ENCODE results near the gene SLC47A2. TPM values are rescaled to one million over a fixed set of nuclear protein-coding genes. Genes with fewer than 3 reads are reported as not detected.
A peak's percentile ranks its signal among the peaks of the same experiment; 100 is the strongest.

SLC47A2 gene
- total RNA-seq, 1 donor from 2014 or later: not detected

DNA sequence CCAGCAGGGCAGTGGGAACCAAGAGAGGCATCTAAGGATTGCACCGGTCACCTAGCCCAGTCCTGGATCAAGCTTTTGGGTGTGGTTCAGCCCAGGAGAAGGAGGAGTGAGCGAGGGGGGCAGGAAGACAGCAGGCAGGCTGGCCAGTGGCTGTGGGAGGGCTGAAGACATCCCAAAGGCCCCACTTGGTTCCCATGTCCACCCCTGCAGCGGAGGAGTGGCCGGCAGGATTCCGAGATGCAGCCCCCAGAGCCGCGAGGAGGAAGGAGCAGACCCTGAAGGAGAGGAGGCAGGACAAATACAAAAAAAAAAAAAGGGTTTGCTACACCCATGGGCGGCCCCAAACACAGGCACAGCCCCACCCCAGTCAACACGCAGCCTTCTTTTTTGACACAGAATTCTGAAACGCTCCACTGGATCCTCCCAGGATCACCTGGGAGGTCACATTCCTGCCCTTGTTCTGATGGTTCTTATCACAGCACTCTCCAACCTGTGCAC, 1.1 kb upstream of the SLC47A2 start:
- intact Hi-C loops (cut with DNase I): no loop called here
- H3K4me3 ChIP-seq: no peak overlapping the region
- H3K4me1 ChIP-seq: no peaks in the 10 kb centered on the region
- H3K36me3 ChIP-seq: no peaks in the 10 kb centered on the region
- no peaks in the 10 kb centered on the region for H3K27me3 ChIP-seq
- TF ChIP-seq, protein P1, sequence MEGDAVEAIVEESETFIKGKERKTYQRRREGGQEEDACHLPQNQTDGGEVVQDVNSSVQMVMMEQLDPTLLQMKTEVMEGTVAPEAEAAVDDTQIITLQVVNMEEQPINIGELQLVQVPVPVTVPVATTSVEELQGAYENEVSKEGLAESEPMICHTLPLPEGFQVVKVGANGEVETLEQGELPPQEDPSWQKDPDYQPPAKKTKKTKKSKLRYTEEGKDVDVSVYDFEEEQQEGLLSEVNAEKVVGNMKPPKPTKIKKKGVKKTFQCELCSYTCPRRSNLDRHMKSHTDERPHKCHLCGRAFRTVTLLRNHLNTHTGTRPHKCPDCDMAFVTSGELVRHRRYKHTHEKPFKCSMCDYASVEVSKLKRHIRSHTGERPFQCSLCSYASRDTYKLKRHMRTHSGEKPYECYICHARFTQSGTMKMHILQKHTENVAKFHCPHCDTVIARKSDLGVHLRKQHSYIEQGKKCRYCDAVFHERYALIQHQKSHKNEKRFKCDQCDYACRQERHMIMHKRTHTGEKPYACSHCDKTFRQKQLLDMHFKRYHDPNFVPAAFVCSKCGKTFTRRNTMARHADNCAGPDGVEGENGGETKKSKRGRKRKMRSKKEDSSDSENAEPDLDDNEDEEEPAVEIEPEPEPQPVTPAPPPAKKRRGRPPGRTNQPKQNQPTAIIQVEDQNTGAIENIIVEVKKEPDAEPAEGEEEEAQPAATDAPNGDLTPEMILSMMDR (IDR thresholded peaks at IDR 0.05): no peak
- no peak for DNase-seq (ENCODE audit: low spot score in 2 of 2)
- no peak overlapping the region for H3K27ac ChIP-seq
- no peaks in the 10 kb centered on the region for H3K9me3 ChIP-seq

DNA sequence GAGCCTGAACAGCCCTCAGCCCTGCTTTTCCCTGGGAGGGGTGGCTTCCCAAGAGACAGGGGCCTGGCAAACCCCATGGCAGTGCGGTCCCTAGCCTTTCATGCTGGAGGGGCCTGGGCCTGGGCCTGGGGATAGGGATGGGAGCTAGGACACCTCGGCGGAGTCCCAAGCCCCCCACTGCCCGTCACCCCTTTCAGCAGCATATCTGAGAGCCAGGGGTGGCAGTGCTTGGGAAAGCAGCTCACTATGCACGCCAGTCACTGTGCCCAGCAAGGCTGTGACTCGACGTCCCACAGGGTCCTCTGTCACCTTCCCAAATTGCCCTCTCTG, 612 bp upstream of the SLC47A2 start:
- TF ChIP-seq, protein P1 (IDR thresholded peaks at IDR 0.05): no peak
- Histone ChIP-seq H3K27me3 (no peaks in the 10 kb centered on the region), H3K9me3 (no peaks in the 10 kb centered on the region), H3K36me3 (no peaks in the 10 kb centered on the region), H3K4me3 (no peak overlapping the region), H3K27ac (no peak overlapping the region), H3K4me1 (no peaks in the 10 kb centered on the region)
- intact Hi-C loops (cut with DNase I): no loop called here
- DNase-seq (ENCODE audit: low spot score in 2 of 2): no peak

DNA sequence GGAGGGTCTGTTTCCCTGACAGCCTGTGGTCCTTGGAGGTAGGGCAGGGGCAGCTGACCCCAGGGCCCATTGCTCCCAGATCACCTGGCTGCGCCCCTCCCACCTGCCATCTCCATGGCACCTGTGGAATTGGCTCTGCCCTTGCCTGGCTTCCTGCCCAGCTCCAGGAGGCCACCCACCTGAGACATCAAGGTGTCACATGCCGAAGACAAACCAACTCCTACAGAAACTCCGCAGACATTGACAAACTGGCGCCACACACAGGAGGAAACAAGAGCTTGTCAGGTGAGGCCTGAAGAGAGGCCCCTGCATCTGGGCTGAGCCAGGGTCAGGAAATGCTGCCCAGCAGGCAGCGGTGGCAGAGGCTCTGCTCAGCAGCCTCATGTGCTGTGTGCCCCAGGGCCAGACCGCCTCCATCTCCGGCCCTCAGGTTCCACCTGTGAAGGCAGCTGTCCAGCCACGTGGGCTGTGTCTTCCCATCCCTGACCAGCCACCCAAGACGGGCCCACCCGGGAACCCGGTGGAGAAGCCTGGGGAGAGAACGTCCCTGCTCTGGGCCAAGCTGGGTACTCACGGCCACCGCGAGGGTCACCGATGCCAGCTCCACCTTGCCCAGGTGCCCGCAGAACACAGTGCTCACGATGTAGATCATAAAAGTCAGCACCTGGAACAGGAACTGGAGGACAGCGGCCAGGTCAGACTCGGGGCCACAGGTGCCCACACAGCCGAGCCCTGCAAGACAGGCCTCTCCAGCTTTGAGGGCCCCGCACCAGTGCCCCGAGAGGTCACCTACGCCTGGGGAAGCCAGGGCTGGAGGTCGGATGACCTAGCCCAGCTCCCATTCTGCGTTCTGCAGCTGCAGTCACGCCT, 1.6 kb downstream of the SLC47A2 start:
- Histone ChIP-seq H3K27ac (no peak overlapping the region), H3K9me3 (no peaks in the 10 kb centered on the region), H3K36me3 (no peaks in the 10 kb centered on the region), H3K27me3 (no peaks in the 10 kb centered on the region), H3K4me3 (no peak overlapping the region), H3K4me1 (no peaks in the 10 kb centered on the region)
- peak in 1 of 2 donors; percentile 50 for DNase-seq (ENCODE audit: low spot score in 2 of 2)
- intact Hi-C loops (cut with DNase I): no loop called here
- TF ChIP-seq, protein P1 (IDR thresholded peaks at IDR 0.05): no peak

DNA sequence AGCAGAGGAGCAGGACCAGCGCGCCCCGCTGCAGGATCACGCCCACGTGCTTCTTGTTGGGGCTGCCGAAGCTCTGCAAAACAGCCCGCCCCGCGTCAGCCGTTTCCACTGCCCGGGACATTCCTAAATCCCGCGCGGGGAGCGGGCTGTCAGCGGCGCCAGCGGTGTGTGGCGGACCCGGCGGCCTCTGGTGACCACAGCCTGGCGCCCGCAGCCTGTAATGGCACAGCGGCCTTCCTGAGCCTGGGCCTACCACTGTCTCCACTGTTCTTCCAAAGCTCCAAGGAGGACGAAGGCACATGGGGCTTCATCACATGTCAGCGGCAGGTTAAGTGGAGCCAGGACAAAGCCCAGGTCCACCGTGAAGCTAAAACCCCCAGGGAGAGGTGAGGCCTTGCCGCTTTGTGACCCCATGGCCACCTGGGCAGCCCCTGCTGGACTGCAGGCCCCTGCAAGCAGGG, 2.5 kb downstream of the SLC47A2 start:
- H3K9me3 ChIP-seq: no peaks in the 10 kb centered on the region
- H3K27me3 ChIP-seq: no peaks in the 10 kb centered on the region
- DNase-seq (ENCODE audit: low spot score in 2 of 2): peak in 1 of 2 donors; percentile 46
- intact Hi-C loops (cut with DNase I): no loop called here
- no peak overlapping the region for H3K27ac ChIP-seq
- TF ChIP-seq, protein P1 (IDR thresholded peaks at IDR 0.05): no peak
- H3K4me3 ChIP-seq: no peak overlapping the region
- H3K36me3 ChIP-seq: no peaks in the 10 kb centered on the region
- no peaks in the 10 kb centered on the region for H3K4me1 ChIP-seq

DNA sequence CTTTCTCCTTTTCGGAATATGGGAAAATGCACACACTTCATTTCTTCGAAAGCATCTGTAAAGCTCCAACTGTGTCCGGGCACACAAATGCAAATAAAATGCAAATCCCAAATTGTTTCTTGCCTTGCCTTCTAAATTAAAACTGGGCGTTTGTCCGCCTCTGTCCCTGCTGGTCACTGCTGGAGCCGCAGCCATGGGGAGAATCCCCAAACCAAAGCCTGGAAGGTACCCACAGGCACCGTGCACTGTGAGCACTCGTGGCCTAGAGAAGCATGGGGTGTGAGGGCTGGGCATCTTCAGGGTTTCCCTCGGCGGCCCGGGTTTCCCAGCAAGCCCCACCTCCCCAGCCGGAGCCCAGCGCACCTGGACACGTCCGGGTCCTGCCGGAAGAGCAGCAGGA, 2.9 kb downstream of the SLC47A2 start:
- Histone ChIP-seq H3K4me1 (no peaks in the 10 kb centered on the region), H3K4me3 (no peak overlapping the region), H3K27ac (no peak overlapping the region), H3K27me3 (no peaks in the 10 kb centered on the region), H3K36me3 (no peaks in the 10 kb centered on the region), H3K9me3 (no peaks in the 10 kb centered on the region)
- intact Hi-C loops (cut with DNase I): no loop called here
- DNase-seq (ENCODE audit: low spot score in 2 of 2): peak in 1 of 2 donors; percentile 45
- TF ChIP-seq, protein P1 (IDR thresholded peaks at IDR 0.05): no peak
